K562 (cell line): ENCODE results near the gene TM4SF18. TPM values are rescaled to one million over a fixed set of nuclear protein-coding genes. Genes with fewer than 3 reads are reported as not detected.

Experiments
- BHLHE40 ChIP-seq: IDR thresholded peaks from 2 replicates; pipeline ENCODE4 v1.6.1; 2011; ENCODE audit warnings: low read length, improper control_type of control experiment
- NFE2 ChIP-seq: IDR thresholded peaks from 2 replicates; pipeline ENCODE4 v1.6.1; 2014; ENCODE audit warnings: antibody characterized with exemption, low read depth
- RBM15 ChIP-seq: fragments of 200-400 bp; formaldehyde crosslinking; IDR thresholded peaks from 2 replicates; pipeline ENCODE4 v1.6.1; 2018; ENCODE audit warnings: mild to moderate bottlenecking, low read length, moderate library complexity; ENCODE audit not compliant: insufficient read depth
- RERE ChIP-seq: sonication (generic); formaldehyde crosslinking; IDR thresholded peaks from 2 replicates; pipeline ENCODE4 v1.8.0; 2023; ENCODE audit warnings: missing genetic modification reagents, mild to moderate bottlenecking, borderline replicate concordance
- ZFP30 ChIP-seq: fragments of 250-450 bp; sonication (Bioruptor Pico); IDR thresholded peaks from 2 replicates; pipeline ENCODE4 v1.8.0; 2022; ENCODE audit warnings: moderate library complexity, mild to moderate bottlenecking, inconsistent platforms, borderline replicate concordance
- ZNF134 ChIP-seq: fragments of 250-450 bp; sonication (Bioruptor Pico); conservative IDR thresholded peaks from 2 replicates; pipeline ENCODE4 v1.4.0; 2020
- polyA plus RNA-seq, 8 experiments: library from polyadenylated mRNA; depleted of rRNA in 4 of 8; stranded (reverse) in 5 of 8; unstranded in 3 of 8; fragments of >200 nt; fragmentation: Nextera tagmentation in 2 of 8; fragmentation: Illumina TruSeq in 1 of 8; extraction: Ambion mirVana in 2 of 8; extraction: Trizol in 1 of 8; gene quantifications; 2 replicates each; pipeline versions ENCODE4 v1.2.1 to v1.2.3, GENCODE V29; 2011 to 2014; ENCODE audit warnings: inconsistent platforms in 1 of 8, missing spikeins in 1 of 8
- total RNA-seq, 7 experiments: library from RNA; depleted of rRNA in 6 of 7; stranded (reverse); fragments of >200 nt in 6 of 7; fragmentation: Illumina TruSeq in 2 of 7; extraction: Trizol in 2 of 7; gene quantifications; 2 replicates each; pipeline versions ENCODE4 v1.2.1 to v1.2.3, GENCODE V29; 2011 to 2021; ENCODE audit warnings: low replicate concordance in 1 of 7
- TF ChIP-seq, protein P1 (sequence below): sonication (generic); formaldehyde crosslinking; IDR thresholded peaks from 2 replicates; pipeline ENCODE4 v1.8.1; 2023; ENCODE audit warnings: missing genetic modification reagents, mild to moderate bottlenecking, borderline replicate concordance

The TM4SF18 gene
- total and polyA plus RNA-seq, 9 of the 15 experiments (the other 6 are each of a cell fraction or from before 2014, with no cell fraction given): not detected

DNA sequence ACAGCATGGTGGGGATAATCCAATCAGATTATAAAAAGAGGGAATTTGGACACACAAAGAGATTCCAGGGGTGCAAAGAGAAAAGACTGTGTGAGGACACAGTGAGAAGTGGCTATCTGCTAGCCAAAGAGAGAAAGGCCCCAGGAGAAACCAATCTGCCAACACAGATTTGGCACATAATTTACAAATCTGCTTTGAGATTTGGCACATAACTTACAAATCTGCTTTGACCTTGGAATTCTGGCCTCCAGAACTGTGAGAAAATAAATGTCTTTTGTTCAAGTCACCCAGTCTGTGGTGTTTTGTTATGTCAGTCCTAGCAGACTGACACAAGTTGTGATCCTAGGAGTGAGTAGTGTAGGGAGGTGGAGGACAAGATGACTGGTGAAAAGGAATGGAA is 3.5 kb upstream of the TM4SF18 start (continued):
- TF ChIP-seq RERE (no peak), ZFP30 (no peak), NFE2 (no peak), RBM15 (no peak), BHLHE40 (no peak), ZNF134 (CRISPR knock-in tag) (no peak)
- TF ChIP-seq, protein P1, sequence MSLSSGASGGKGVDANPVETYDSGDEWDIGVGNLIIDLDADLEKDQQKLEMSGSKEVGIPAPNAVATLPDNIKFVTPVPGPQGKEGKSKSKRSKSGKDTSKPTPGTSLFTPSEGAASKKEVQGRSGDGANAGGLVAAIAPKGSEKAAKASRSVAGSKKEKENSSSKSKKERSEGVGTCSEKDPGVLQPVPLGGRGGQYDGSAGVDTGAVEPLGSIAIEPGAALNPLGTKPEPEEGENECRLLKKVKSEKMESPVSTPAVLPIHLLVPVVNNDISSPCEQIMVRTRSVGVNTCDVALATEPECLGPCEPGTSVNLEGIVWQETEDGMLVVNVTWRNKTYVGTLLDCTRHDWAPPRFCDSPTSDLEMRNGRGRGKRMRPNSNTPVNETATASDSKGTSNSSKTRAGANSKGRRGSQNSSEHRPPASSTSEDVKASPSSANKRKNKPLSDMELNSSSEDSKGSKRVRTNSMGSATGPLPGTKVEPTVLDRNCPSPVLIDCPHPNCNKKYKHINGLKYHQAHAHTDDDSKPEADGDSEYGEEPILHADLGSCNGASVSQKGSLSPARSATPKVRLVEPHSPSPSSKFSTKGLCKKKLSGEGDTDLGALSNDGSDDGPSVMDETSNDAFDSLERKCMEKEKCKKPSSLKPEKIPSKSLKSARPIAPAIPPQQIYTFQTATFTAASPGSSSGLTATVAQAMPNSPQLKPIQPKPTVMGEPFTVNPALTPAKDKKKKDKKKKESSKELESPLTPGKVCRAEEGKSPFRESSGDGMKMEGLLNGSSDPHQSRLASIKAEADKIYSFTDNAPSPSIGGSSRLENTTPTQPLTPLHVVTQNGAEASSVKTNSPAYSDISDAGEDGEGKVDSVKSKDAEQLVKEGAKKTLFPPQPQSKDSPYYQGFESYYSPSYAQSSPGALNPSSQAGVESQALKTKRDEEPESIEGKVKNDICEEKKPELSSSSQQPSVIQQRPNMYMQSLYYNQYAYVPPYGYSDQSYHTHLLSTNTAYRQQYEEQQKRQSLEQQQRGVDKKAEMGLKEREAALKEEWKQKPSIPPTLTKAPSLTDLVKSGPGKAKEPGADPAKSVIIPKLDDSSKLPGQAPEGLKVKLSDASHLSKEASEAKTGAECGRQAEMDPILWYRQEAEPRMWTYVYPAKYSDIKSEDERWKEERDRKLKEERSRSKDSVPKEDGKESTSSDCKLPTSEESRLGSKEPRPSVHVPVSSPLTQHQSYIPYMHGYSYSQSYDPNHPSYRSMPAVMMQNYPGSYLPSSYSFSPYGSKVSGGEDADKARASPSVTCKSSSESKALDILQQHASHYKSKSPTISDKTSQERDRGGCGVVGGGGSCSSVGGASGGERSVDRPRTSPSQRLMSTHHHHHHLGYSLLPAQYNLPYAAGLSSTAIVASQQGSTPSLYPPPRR (CRISPR knock-in tag): no peak
